HepG2 (cell line): ENCODE data around the gene PCDHGA11. TPM values are rescaled to one million over a fixed set of nuclear protein-coding genes. Genes with fewer than 3 reads are reported as not detected.

ENCODE experiments used
- ATAC-seq: fragments of 200-7000 bp; cut with Tn5 transposase; 3 replicates; pipeline ENCODE4 v1.9.1; 2020; ENCODE audit warnings: mild to moderate bottlenecking, moderate library complexity
- BruUV-seq: library from RNA; stranded (reverse); fragments of 400-500 nt; replicated peaks from 2 replicates; lab custom pipeline; 2021; lab: Mats Ljungman, UMichigan
- CTCF ChIA-PET: fragments of 300-600 bp; formaldehyde crosslinking; extraction: SDS; loops from one replicate; lab custom pipeline; 2021; ENCODE audit warnings: low total read pairs, inconsistent platforms, low intra/inter-chr PET ratio; lab: Yijun Ruan, JAX
- POLR2A ChIA-PET: fragments of 350-600 bp; sonication (Branson Sonifier 250); formaldehyde crosslinking; loops from one replicate; lab custom pipeline; 2020; ENCODE audit warnings: antibody characterized with exemption, inconsistent platforms; lab: Yijun Ruan, JAX
- DNase-seq: peaks from one replicate; pipeline ENCODE4 v3.0.0-alpha.2; 2015; ENCODE audit warnings: low spot score
- FAIRE-seq: peaks from 3 replicates; lab custom pipeline; 2011; peaks lifted over from hg19 to GRCh38; lab: Jason Lieb, UNC
- H2AFZ ChIP-seq: one replicate; pipeline ENCODE4 v1.6.1; 2011; ENCODE audit warnings: low read length, inconsistent platforms
- H3K27ac ChIP-seq: fragments of 300-600 bp; 3 replicates; pipeline ENCODE4 v1.8.0; 2011; ENCODE audit warnings: mixed run types, mild to moderate bottlenecking, mixed read lengths, low read length, inconsistent platforms; ENCODE audit not compliant: insufficient read depth; ENCODE audit errors: extremely low read length
- H3K27me3 ChIP-seq, 2 experiments: fragments of 200-600 bp in 1 of 2; 2 replicates in 1 of 2; 3 replicates in 1 of 2; pipeline versions ENCODE4 v1.6.0 to v1.8.0; 2011; ENCODE audit warnings: low read length in 2 of 2, mild to moderate bottlenecking in 2 of 2, moderate library complexity in 2 of 2, inconsistent platforms in 1 of 2; ENCODE audit not compliant: insufficient read depth in 2 of 2, control insufficient read depth in 1 of 2
- H3K36me3 ChIP-seq, 2 experiments: fragments of 200-600 bp in 1 of 2; replicated peaks in 1 of 2; 2 replicates in 1 of 2; 3 replicates in 1 of 2; pipeline versions ENCODE4 v1.5.1 to v1.8.0; 2011; ENCODE audit warnings: low read length in 2 of 2, inconsistent platforms in 1 of 2; ENCODE audit not compliant: insufficient read depth in 2 of 2, control insufficient read depth in 1 of 2
- H3K4me1 ChIP-seq: 2 replicates; pipeline ENCODE4 v1.5.1; 2012; ENCODE audit warnings: low read length, inconsistent platforms; ENCODE audit not compliant: insufficient read depth
- H3K4me2 ChIP-seq: 2 replicates; pipeline ENCODE4 v1.6.0; 2011; ENCODE audit warnings: low read depth, low read length, inconsistent platforms
- H3K4me3 ChIP-seq, 3 experiments: fragments of 200-600 bp in 1 of 3; sonication (generic), shearing (Covaris generic) in 1 of 3; replicated peaks in 1 of 3; 2 replicates each; pipeline ENCODE4 v1.5.1; 2011 to 2016; ENCODE audit warnings: low read length in 3 of 3, inconsistent platforms in 2 of 3, low read depth in 2 of 3, mild to moderate bottlenecking in 2 of 3, control low read depth in 1 of 3, mixed read lengths in 1 of 3; ENCODE audit not compliant: insufficient read depth in 1 of 3
- H3K79me2 ChIP-seq: one replicate; pipeline ENCODE4 v1.6.1; 2011; ENCODE audit warnings: low read length, inconsistent platforms; ENCODE audit not compliant: insufficient read depth
- H3K9ac ChIP-seq: 2 replicates; pipeline ENCODE4 v1.6.0; 2011; ENCODE audit warnings: mild to moderate bottlenecking, low read depth, low read length, inconsistent platforms; ENCODE audit not compliant: insufficient read depth
- H3K9me3 ChIP-seq: 2 replicates; pipeline ENCODE4 v1.5.1; 2012; ENCODE audit warnings: mild to moderate bottlenecking, low read length
- H4K20me1 ChIP-seq: 2 replicates; pipeline ENCODE4 v1.6.0; 2011; ENCODE audit warnings: inconsistent platforms, mild to moderate bottlenecking, low read length, moderate library complexity; ENCODE audit not compliant: insufficient read depth
- ATRX ChIP-seq: sonication (generic); formaldehyde crosslinking; IDR thresholded peaks from 2 replicates; pipeline ENCODE4 v1.4.0; 2020; ENCODE audit warnings: missing genetic modification reagents, borderline replicate concordance
- BCLAF1 ChIP-seq: fragments of 450-650 bp; IDR thresholded peaks from 2 replicates; pipeline ENCODE4 v1.6.1; 2017; ENCODE audit warnings: mild to moderate bottlenecking
- CREM ChIP-seq, 2 experiments: sonication (generic) in 1 of 2; formaldehyde crosslinking in 1 of 2; IDR thresholded peaks; 2 replicates each; pipeline versions ENCODE4 v1.4.0 to v1.6.1; 2016 to 2020; ENCODE audit warnings: antibody characterized with exemption in 1 of 2, mild to moderate bottlenecking in 1 of 2, missing genetic modification reagents in 1 of 2
- FOXP1 ChIP-seq, 2 experiments: fragments of 450-650 bp in 1 of 2; IDR thresholded peaks; 2 replicates each; pipeline ENCODE4 v1.6.1; 2017 to 2018; ENCODE audit warnings: antibody characterized with exemption in 1 of 2
- HNRNPL ChIP-seq: fragments of 200-400 bp; formaldehyde crosslinking; IDR thresholded peaks from 2 replicates; pipeline ENCODE4 v1.6.1; 2017; ENCODE audit warnings: mild to moderate bottlenecking, low read depth, low read length
- MLXIP ChIP-seq: sonication (generic); formaldehyde crosslinking; IDR thresholded peaks from 2 replicates; pipeline ENCODE4 v1.9.0; 2021; ENCODE audit warnings: missing genetic modification reagents, borderline replicate concordance
- MTF2 ChIP-seq: sonication (generic); formaldehyde crosslinking; IDR thresholded peaks from 2 replicates; pipeline ENCODE4 v1.5.0; 2020; ENCODE audit warnings: missing genetic modification reagents, borderline replicate concordance
- SIN3B ChIP-seq: fragments of 150-350 bp; IDR thresholded peaks from 2 replicates; pipeline ENCODE4 v1.6.1; 2014; ENCODE audit warnings: low read length
- SSRP1 ChIP-seq: IDR thresholded peaks from 2 replicates; pipeline ENCODE4 v1.6.1; 2016; ENCODE audit warnings: control low read depth
- THAP11 ChIP-seq: IDR thresholded peaks from 2 replicates; pipeline ENCODE4 v1.6.1; 2016; ENCODE audit warnings: missing biosample characterization, missing genetic modification reagents
- ZNF124 ChIP-seq: sonication (generic); formaldehyde crosslinking; IDR thresholded peaks from 2 replicates; pipeline ENCODE4 v1.4.0; 2020; ENCODE audit warnings: missing genetic modification reagents
- ZNF225 ChIP-seq: sonication (generic); formaldehyde crosslinking; IDR thresholded peaks from 2 replicates; pipeline ENCODE4 v1.4.0; 2020; ENCODE audit warnings: mild to moderate bottlenecking, missing genetic modification reagents
- ZNF749 ChIP-seq: sonication (generic); formaldehyde crosslinking; IDR thresholded peaks from 2 replicates; pipeline ENCODE4 v1.8.0; 2022; ENCODE audit warnings: mild to moderate bottlenecking, missing genetic modification reagents, moderate library complexity, borderline replicate concordance
- ZNF878 ChIP-seq: sonication (generic); formaldehyde crosslinking; IDR thresholded peaks from 2 replicates; pipeline ENCODE4 v1.8.1; 2023; ENCODE audit warnings: mild to moderate bottlenecking, missing genetic modification reagents, moderate library complexity
- WGBS: methylation state at CpG from one replicate; pipeline ENCODE4 v1.1.6; 2017; ENCODE audit warnings: low lambda C conversion rate; 5-methylcytosine and 5-hydroxymethylcytosine counted together
- in situ Hi-C: cut with HindIII; loops from 2 replicates; pipeline ENCODE4 v1.10.0; 2017; ENCODE audit warnings: low pct_unique_long_range_greater_than_20kb; ENCODE audit not compliant: extremely low pct_ligation_motif_present
- intact Hi-C: fragments of 100-400 bp; cut with micrococcal nuclease; formaldehyde crosslinking; loops from one replicate; pipeline ENCODE4 v1.10.0; 2022; ENCODE audit not compliant: unreplicated experiment
- polyA plus RNA-seq, 8 experiments: library from polyadenylated mRNA; depleted of rRNA in 3 of 8; stranded (reverse) in 7 of 8; unstranded in 1 of 8; fragments of >200 nt; fragmentation: Illumina TruSeq in 4 of 8; extraction: Trizol in 4 of 8; gene quantifications; 2 replicates each; pipeline versions ENCODE4 v1.2.1 to v1.2.3, GENCODE V29; 2011 to 2016; ENCODE audit warnings: low read depth in 4 of 8, missing spikeins in 1 of 8, mixed read lengths in 1 of 8; ENCODE audit not compliant: insufficient read depth in 1 of 8
- total RNA-seq, 5 experiments: library from RNA; depleted of rRNA; stranded (reverse); fragments of >200 nt; fragmentation: Illumina TruSeq; extraction: Trizol; gene quantifications; 2 replicates each; pipeline ENCODE4 v1.2.3, GENCODE V29; 2016; ENCODE audit warnings: low read depth in 1 of 5

PCDHGA11 gene
- total and polyA plus RNA-seq, 2 of the 13 experiments (the other 11 are each of a cell fraction or from before 2014, with no cell fraction given) = 0.04 to 0.24 TPM

GRCh38 chr5:141440341-141440740 lies 19.5 kb downstream of the PCDHGA11 start:
- no peak for FAIRE-seq
- H3K4me2 ChIP-seq = no peak overlapping the region
- no peak for DNase-seq
- ATAC-seq = no peak
- H3K9ac ChIP-seq = no peak overlapping the region
- intact Hi-C loops (no loop called here), in situ Hi-C loops (no loop called here)
- BruUV-seq = no TSS peak
- H3K36me3 ChIP-seq = no peaks in the 10 kb centered on the region
- no peak overlapping the region for H2AFZ ChIP-seq
- H3K79me2 ChIP-seq = no peaks in the 10 kb centered on the region
- H4K20me1 ChIP-seq = no peaks in the 10 kb centered on the region
- 34% methylated on average over 9 of the region's 9 CpGs for WGBS
- H3K27me3 ChIP-seq = no peaks in the 10 kb centered on the region
- H3K4me3 ChIP-seq = no peak overlapping the region
- POLR2A ChIA-PET = no interaction called here
- no peak for TF ChIP-seq THAP11 (CRISPR knock-in tag)
- no peak for TF ChIP-seq BCLAF1
- CTCF ChIA-PET = no interaction called here
- no peak overlapping the region for H3K27ac ChIP-seq
- H3K9me3 ChIP-seq = no peaks in the 10 kb centered on the region
- no peaks in the 10 kb centered on the region for H3K4me1 ChIP-seq

- intact Hi-C loops = no loop called here
- no peaks in the 10 kb centered on the region for H3K79me2 ChIP-seq
- BruUV-seq = no TSS peak
- ATAC-seq (no peak), DNase-seq (no peak), FAIRE-seq (no peak)
- ChIA-PET CTCF (no interaction called here), POLR2A (no interaction called here)
- H3K4me1 ChIP-seq = no peaks in the 10 kb centered on the region
- H2AFZ ChIP-seq = no peak overlapping the region
- no peaks in the 10 kb centered on the region for H3K36me3 ChIP-seq
- H3K4me3 ChIP-seq = no peak overlapping the region
- in situ Hi-C loops = no loop called here
- H3K9me3 ChIP-seq = no peaks in the 10 kb centered on the region
- H3K27me3 ChIP-seq = no peaks in the 10 kb centered on the region
- no peaks in the 10 kb centered on the region for H4K20me1 ChIP-seq
- 93% methylated on average over 19 of the region's 50 CpGs for WGBS
- no peak overlapping the region for H3K27ac ChIP-seq
- H3K9ac ChIP-seq = no peak overlapping the region
- H3K4me2 ChIP-seq = no peak overlapping the region
- TF ChIP-seq HNRNPL (no peak), SIN3B (no peak), SSRP1 (CRISPR knock-in tag) (no peak), MLXIP (CRISPR knock-in tag) (no peak), CREM (IDR thresholded peaks at IDR 0.05) (no peak), CREM (CRISPR knock-in tag; IDR thresholded peaks at IDR 0.05) (no peak), ZNF124 (no peak), FOXP1 (IDR thresholded peaks at IDR 0.05) (no peak), FOXP1 (CRISPR knock-in tag; IDR thresholded peaks at IDR 0.05) (no peak), ATRX (no peak), ZNF749 (CRISPR knock-in tag) (no peak), ZNF878 (CRISPR knock-in tag) (no peak), MTF2 (no peak), ZNF225 (CRISPR knock-in tag) (no peak)
Measured at GRCh38 chr5:141441571-141442170, 20.8 kb downstream of the PCDHGA11 start.
